Tibial nerve (tissue), 4 donors: ENCODE results near the gene GASK1A.

ENCODE experiments used
- EP300 ChIP-seq, 2 donors: sonication (generic); formaldehyde crosslinking; IDR thresholded peaks; one replicate each; pipeline ENCODE4 v1.6.1; 2017; ENCODE audit warnings: antibody characterized with exemption in 2 of 2, mild to moderate bottlenecking in 1 of 2
- POLR2A ChIP-seq, 2 donors: fragments of 450-650 bp; IDR thresholded peaks; one replicate each; pipeline ENCODE4 v1.6.1; 2017; ENCODE audit warnings: antibody characterized with exemption in 2 of 2, mild to moderate bottlenecking in 2 of 2, moderate library complexity in 2 of 2
- TF ChIP-seq, protein P1 (sequence below), 5 experiments: fragments of 200-600 bp in 3 of 5; fragments of 450-650 bp in 2 of 5; sonication (generic) in 3 of 5; IDR thresholded peaks; one replicate each; pipeline ENCODE4 v1.5.1; 2016 to 2019; ENCODE audit warnings: antibody characterized with exemption in 5 of 5, mild to moderate bottlenecking in 3 of 5, moderate library complexity in 2 of 5

DNA sequence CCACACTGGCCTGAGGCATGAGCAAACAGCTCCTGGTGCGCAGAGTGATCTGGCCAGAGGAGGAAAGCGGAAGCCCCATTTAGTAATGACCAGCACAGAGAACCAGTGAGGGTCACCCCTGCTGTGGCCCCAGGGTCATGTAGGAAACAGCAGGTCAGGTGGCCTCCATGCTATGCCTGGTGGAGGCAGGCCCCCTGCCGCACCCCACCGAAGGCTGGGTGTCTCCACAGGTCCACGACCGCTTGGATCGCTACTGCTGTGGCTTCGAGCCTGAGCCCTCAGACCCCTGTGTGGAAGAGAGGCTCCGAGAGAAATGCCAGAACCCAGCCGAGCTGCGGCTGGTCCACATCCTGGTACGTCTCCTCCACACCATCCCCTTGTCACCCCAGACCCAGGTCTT lies 74.2 kb downstream of the GASK1A start:
- TF ChIP-seq, protein P1, sequence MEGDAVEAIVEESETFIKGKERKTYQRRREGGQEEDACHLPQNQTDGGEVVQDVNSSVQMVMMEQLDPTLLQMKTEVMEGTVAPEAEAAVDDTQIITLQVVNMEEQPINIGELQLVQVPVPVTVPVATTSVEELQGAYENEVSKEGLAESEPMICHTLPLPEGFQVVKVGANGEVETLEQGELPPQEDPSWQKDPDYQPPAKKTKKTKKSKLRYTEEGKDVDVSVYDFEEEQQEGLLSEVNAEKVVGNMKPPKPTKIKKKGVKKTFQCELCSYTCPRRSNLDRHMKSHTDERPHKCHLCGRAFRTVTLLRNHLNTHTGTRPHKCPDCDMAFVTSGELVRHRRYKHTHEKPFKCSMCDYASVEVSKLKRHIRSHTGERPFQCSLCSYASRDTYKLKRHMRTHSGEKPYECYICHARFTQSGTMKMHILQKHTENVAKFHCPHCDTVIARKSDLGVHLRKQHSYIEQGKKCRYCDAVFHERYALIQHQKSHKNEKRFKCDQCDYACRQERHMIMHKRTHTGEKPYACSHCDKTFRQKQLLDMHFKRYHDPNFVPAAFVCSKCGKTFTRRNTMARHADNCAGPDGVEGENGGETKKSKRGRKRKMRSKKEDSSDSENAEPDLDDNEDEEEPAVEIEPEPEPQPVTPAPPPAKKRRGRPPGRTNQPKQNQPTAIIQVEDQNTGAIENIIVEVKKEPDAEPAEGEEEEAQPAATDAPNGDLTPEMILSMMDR (IDR thresholded peaks at IDR 0.05) = no peak
- no peak for TF ChIP-seq POLR2A (IDR thresholded peaks at IDR 0.05)
- no peak for TF ChIP-seq EP300 (IDR thresholded peaks at IDR 0.05)
